Measurements from ENCODE around the gene FANCB. TPM values are rescaled to one million over a fixed set of nuclear protein-coding genes. Genes with fewer than 3 reads are reported as not detected.

The FANCB gene
- total and polyA plus RNA-seq, 2 of the 13 experiments (the other 11 are each of a cell fraction or from before 2014, with no cell fraction given) = 1.0 to 5.8 TPM

DNA sequence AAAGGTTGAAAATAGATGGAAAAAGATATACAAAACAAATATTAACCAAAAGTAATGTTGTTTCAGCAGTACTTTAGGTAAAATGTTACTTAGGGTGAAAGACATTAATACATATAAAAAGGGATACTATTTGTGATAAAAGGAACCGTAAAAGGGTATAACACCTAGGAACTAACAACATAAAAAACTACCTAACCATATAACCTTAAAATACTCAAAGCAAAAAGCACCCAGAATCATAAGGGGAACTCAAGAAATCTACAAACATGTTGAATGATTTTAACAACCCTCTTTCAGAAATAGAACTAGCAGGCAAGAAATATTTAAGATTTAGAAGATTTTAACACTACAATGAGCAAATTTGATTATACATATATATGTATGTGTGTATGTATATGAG is 11.8 kb upstream of the FANCB start:
- H3K9ac ChIP-seq (ENCODE audit: insufficient read depth, low read depth, low read length) = no peak overlapping the region
- DNase-seq (ENCODE audit: low spot score) (no peak), ATAC-seq (no peak), FAIRE-seq (no peak)
- no peaks in the 10 kb centered on the region for H3K27me3 ChIP-seq (ENCODE audit: control insufficient read depth in 1 of 2, insufficient read depth in 2 of 2, low read length in 2 of 2)
- CTCF ChIA-PET (ENCODE audit: low intra/inter-chr PET ratio, low total read pairs) = no interaction called here
- BruUV-seq (replicated peaks) = no TSS peak
- no peak overlapping the region for H3K4me3 ChIP-seq (replicated peaks in 1 of 3; ENCODE audit: insufficient read depth in 1 of 3, low read depth in 2 of 3, low read length in 3 of 3)
- in situ Hi-C loops (cut with HindIII; ENCODE audit: extremely low pct_ligation_motif_present, low pct_unique_long_range_greater_than_20kb) = no loop called here
- H4K20me1 ChIP-seq (ENCODE audit: insufficient read depth, low read length) = no peaks in the 10 kb centered on the region
- H3K4me2 ChIP-seq (ENCODE audit: low read depth, low read length) = no peak overlapping the region
- H3K79me2 ChIP-seq (ENCODE audit: insufficient read depth, low read length) = no peaks in the 10 kb centered on the region
- no peak overlapping the region for H2AFZ ChIP-seq (ENCODE audit: low read length)
- H3K27ac ChIP-seq (ENCODE audit: extremely low read length, insufficient read depth, low read length) = no peak overlapping the region
- H3K36me3 ChIP-seq (replicated peaks in 1 of 2; ENCODE audit: control insufficient read depth in 1 of 2, insufficient read depth in 2 of 2, low read length in 2 of 2) = no peaks in the 10 kb centered on the region
- TF ChIP-seq BORCS8-MEF2B (CRISPR knock-in tag; IDR thresholded peaks at IDR 0.05) (no peak), MAFF (IDR thresholded peaks at IDR 0.05; ENCODE audit: low read depth, low read length) (no peak), TCF7L2 (IDR thresholded peaks at IDR 0.05; ENCODE audit: low read depth, low read length) (no peak), ZNF552 (CRISPR knock-in tag; IDR thresholded peaks at IDR 0.05; ENCODE audit: borderline replicate concordance) (no peak), CREB1 (IDR thresholded peaks at IDR 0.05) (no peak), CREB1 (CRISPR knock-in tag; IDR thresholded peaks at IDR 0.05) (no peak), HNRNPK (IDR thresholded peaks at IDR 0.05; ENCODE audit: low read depth, low read length, poor library complexity, severe bottlenecking) (no peak), ZNF260 (CRISPR knock-in tag; IDR thresholded peaks at IDR 0.05; ENCODE audit: borderline replicate concordance, low read depth) (no peak)
- intact Hi-C loops (cut with micrococcal nuclease; ENCODE audit: unreplicated experiment) = no loop called here
- POLR2A ChIA-PET = no interaction called here
- no peaks in the 10 kb centered on the region for H3K4me1 ChIP-seq (ENCODE audit: insufficient read depth, low read length)
- no peaks in the 10 kb centered on the region for H3K9me3 ChIP-seq (ENCODE audit: low read length)
- WGBS (ENCODE audit: low lambda C conversion rate) = 85% methylated on average over 1 of the region's 1 CpG

DNA sequence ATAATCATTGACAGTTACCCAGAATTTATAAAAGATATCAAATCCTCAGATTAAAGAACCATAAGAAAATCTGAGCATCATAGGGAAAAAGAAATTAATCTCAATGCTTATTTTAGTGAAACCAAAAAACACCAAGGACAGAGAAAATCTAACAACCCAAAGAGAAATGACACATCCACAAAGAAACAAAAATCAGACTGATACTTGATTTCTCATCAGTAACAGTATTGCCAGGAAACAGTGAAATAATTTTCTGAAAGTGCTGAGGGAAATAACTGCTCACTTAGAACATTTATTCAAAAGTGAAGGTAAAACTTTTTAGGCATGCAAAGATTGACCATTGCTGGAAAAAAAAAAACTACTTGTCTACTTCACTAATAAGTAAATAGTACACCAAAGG is 11.0 kb upstream of the FANCB start:
- no TSS peak for BruUV-seq (replicated peaks)
- ChIA-PET CTCF (ENCODE audit: low intra/inter-chr PET ratio, low total read pairs) (no interaction called here), POLR2A (no interaction called here)
- Histone ChIP-seq H3K9me3 (ENCODE audit: low read length) (no peaks in the 10 kb centered on the region), H3K27me3 (ENCODE audit: control insufficient read depth in 1 of 2, insufficient read depth in 2 of 2, low read length in 2 of 2) (no peaks in the 10 kb centered on the region), H3K4me3 (replicated peaks in 1 of 3; ENCODE audit: insufficient read depth in 1 of 3, low read depth in 2 of 3, low read length in 3 of 3) (no peak overlapping the region), H3K36me3 (replicated peaks in 1 of 2; ENCODE audit: control insufficient read depth in 1 of 2, insufficient read depth in 2 of 2, low read length in 2 of 2) (no peaks in the 10 kb centered on the region), H3K79me2 (ENCODE audit: insufficient read depth, low read length) (no peaks in the 10 kb centered on the region), H3K4me1 (ENCODE audit: insufficient read depth, low read length) (no peaks in the 10 kb centered on the region), H3K4me2 (ENCODE audit: low read depth, low read length) (no peak overlapping the region), H3K9ac (ENCODE audit: insufficient read depth, low read depth, low read length) (no peak overlapping the region), H2AFZ (ENCODE audit: low read length) (no peak overlapping the region), H4K20me1 (ENCODE audit: insufficient read depth, low read length) (no peaks in the 10 kb centered on the region), H3K27ac (ENCODE audit: extremely low read length, insufficient read depth, low read length) (no peak overlapping the region)
- in situ Hi-C loops (cut with HindIII; ENCODE audit: extremely low pct_ligation_motif_present, low pct_unique_long_range_greater_than_20kb) (no loop called here), intact Hi-C loops (cut with micrococcal nuclease; ENCODE audit: unreplicated experiment) (no loop called here)
- DNase-seq (ENCODE audit: low spot score) (no peak), FAIRE-seq (no peak), ATAC-seq (no peak)
- TF ChIP-seq ZMAT3 (CRISPR knock-in tag; conservative IDR thresholded peaks at IDR 0.05) = no peak
- TF ChIP-seq YEATS2 (CRISPR knock-in tag; IDR thresholded peaks at IDR 0.05; ENCODE audit: borderline replicate concordance) = no peak
- TF ChIP-seq SNAI1 (CRISPR knock-in tag; IDR thresholded peaks at IDR 0.05; ENCODE audit: borderline replicate concordance) = no peak
- TF ChIP-seq TSC22D2 (CRISPR knock-in tag; IDR thresholded peaks at IDR 0.05; ENCODE audit: borderline replicate concordance) = no peak
- no peak for TF ChIP-seq ZSCAN20 (CRISPR knock-in tag; IDR thresholded peaks at IDR 0.05; ENCODE audit: borderline replicate concordance)
- TF ChIP-seq YY1 (IDR thresholded peaks at IDR 0.05; ENCODE audit: insufficient read depth, insufficient replicate concordance, low read depth, low read length) = no peak
- no peak for TF ChIP-seq ZNF672 (CRISPR knock-in tag; IDR thresholded peaks at IDR 0.05)
- TF ChIP-seq, protein P1, sequence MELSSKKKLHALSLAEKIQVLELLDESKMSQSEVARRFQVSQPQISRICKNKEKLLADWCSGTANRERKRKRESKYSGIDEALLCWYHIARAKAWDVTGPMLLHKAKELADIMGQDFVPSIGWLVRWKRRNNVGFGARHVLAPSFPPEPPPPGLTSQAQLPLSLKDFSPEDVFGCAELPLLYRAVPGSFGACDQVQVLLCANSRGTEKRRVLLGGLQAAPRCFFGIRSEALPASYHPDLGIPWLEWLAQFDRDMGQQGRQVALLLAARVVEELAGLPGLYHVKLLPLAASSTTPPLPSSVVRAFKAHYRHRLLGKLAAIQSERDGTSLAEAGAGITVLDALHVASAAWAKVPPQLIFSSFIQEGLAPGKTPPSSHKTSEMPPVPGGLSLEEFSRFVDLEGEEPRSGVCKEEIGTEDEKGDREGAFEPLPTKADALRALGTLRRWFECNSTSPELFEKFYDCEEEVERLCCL (CRISPR knock-in tag; IDR thresholded peaks at IDR 0.05; ENCODE audit: borderline replicate concordance) = no peak
- TF ChIP-seq SNAPC2 (CRISPR knock-in tag; IDR thresholded peaks at IDR 0.05) = no peak
- TF ChIP-seq, protein P2, sequence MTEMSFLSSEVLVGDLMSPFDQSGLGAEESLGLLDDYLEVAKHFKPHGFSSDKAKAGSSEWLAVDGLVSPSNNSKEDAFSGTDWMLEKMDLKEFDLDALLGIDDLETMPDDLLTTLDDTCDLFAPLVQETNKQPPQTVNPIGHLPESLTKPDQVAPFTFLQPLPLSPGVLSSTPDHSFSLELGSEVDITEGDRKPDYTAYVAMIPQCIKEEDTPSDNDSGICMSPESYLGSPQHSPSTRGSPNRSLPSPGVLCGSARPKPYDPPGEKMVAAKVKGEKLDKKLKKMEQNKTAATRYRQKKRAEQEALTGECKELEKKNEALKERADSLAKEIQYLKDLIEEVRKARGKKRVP (CRISPR knock-in tag; IDR thresholded peaks at IDR 0.05) = no peak
